GM12875 (cell line): ENCODE results near the gene ATG2B.

Source experiments
- H3K4me3 ChIP-seq: one replicate; pipeline ENCODE4 v1.5.1; 2011; ENCODE audit warnings: low read depth, low read length, control low read depth
- TF ChIP-seq, protein P1 (sequence below): IDR thresholded peaks from 2 replicates; pipeline ENCODE4 v1.5.1; 2011; ENCODE audit warnings: low read depth, mild to moderate bottlenecking, control low read depth, inconsistent platforms, low read length, moderate library complexity, borderline replicate concordance; ENCODE audit not compliant: insufficient read depth

The ATG2B gene

GRCh38 chr14:96338551-96338950 lies 24.6 kb downstream of the ATG2B start:
- no peak overlapping the region for H3K4me3 ChIP-seq
- TF ChIP-seq, protein P1, sequence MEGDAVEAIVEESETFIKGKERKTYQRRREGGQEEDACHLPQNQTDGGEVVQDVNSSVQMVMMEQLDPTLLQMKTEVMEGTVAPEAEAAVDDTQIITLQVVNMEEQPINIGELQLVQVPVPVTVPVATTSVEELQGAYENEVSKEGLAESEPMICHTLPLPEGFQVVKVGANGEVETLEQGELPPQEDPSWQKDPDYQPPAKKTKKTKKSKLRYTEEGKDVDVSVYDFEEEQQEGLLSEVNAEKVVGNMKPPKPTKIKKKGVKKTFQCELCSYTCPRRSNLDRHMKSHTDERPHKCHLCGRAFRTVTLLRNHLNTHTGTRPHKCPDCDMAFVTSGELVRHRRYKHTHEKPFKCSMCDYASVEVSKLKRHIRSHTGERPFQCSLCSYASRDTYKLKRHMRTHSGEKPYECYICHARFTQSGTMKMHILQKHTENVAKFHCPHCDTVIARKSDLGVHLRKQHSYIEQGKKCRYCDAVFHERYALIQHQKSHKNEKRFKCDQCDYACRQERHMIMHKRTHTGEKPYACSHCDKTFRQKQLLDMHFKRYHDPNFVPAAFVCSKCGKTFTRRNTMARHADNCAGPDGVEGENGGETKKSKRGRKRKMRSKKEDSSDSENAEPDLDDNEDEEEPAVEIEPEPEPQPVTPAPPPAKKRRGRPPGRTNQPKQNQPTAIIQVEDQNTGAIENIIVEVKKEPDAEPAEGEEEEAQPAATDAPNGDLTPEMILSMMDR = no peak

DNA sequence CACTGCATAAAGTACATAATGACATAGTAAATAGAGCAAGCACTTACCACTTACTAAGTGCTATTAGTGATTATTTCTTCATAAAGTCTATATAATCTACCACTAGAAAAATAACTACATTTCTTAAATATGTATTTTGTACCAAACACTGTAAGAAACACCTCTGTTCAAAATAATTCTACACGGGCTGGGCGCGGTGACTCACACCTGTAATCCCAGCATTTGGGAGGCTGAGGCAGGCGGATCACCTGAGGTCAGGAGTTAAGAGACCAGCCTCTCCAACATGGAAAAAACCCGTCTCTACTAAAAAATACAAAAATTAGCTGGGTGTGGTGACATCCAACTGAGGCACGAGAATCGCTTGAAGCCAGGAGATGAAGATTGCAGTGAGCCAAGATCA lies 38.9 kb downstream of the ATG2B start:
- no peak overlapping the region for H3K4me3 ChIP-seq
- TF ChIP-seq, protein P1 = no peak

DNA sequence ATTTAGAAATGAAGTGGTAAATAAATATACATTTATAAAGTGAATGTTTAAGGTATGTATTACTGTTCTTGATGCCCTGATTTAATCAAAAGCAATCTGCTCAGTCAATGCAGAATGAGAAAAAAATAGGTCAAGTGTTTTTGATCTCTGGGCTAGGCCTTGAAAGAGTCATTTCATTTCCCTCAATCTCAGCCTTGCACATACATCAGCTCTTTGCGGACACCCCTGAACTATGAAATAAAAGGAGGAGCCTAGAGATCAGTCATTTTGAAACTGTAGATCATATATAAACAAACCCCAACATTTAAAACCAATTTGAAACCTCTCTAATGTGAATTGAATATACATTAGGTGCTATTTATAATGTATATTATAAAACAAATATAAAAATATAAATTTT lies 42.5 kb downstream of the ATG2B start:
- no peak overlapping the region for H3K4me3 ChIP-seq
- TF ChIP-seq, protein P1 = no peak

DNA sequence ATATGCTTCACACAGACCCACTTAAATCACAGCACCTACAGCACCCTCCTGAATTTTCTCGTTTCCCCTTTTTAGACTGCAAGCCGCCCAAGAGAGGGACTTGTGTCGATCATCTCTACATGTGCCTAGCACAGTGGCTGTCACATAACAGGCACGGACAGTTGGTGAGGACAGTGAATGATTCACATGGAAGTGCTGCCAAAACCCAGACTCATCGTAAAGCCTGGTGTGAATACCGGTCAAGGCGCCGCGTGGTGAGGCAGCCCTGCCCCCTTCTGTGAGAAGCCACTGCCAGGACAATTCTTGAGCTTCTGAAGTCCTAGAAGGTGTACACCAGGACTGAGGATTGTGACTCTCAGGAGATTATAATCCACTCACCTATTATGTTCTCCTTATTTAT lies 44.3 kb downstream of the ATG2B start:
- TF ChIP-seq, protein P1 = no peak
- no peak overlapping the region for H3K4me3 ChIP-seq

GRCh38 chr14:96316087-96316486 lies 47.1 kb downstream of the ATG2B start:
- H3K4me3 ChIP-seq = no peak overlapping the region
- TF ChIP-seq, protein P1 = no peak

GRCh38 chr14:96310906-96311305 lies 52.2 kb downstream of the ATG2B start:
- TF ChIP-seq, protein P1 = no peak

DNA sequence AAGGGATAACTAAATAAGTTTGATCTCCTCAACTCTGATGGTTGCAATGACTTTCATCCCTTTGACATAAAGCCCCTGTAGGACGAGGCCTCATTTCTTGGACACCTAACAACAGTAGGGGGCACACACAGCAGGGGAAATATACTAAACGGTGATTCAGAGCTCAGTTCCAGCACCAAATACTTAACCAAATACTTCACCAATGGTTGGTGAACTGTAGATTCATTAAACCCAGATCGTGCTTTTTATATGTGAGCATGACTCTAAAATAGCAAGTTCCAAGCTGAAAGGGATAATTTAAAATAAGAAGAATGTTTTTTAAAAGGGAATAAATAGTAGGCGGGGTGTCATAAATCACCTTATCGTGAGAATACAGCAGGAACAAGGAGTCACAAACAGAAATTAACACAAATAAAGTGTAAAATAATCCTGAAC lies 53.2 kb downstream of the ATG2B start:
- TF ChIP-seq, protein P1 = no peak
- H3K4me3 ChIP-seq = no peak overlapping the region

More at GRCh38 chr14:96310906-96311305, 52.2 kb downstream of the ATG2B start:
- no peak overlapping the region for H3K4me3 ChIP-seq
